ENCODE results near the gene METTL24.
"Not testable (repeated sequence)": the region's sequence is repeated elsewhere in the genome, so short reads cannot be mapped to it uniquely, and the experiment has no call there.

METTL24 gene

DNA sequence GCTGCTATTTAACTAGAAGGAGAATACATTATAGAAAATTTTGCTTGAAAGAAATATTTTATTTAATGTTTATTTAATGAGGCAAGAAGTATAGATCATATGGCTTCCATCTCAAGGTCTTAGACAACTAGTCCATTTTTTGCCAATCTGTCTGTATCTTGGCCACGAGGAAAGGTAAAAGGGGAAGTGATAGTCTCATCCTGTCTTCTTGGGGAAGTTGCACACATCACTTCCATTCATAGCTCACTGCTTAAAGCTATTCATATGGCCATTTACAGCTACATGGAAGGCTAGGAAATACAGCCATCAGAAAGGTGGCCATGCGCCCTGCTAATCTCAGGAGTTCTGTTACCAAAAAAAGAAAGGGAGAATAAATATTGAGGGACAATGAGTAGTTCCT lies 50.8 kb downstream of the METTL24 start:
- DNase-seq = no peak

DNA sequence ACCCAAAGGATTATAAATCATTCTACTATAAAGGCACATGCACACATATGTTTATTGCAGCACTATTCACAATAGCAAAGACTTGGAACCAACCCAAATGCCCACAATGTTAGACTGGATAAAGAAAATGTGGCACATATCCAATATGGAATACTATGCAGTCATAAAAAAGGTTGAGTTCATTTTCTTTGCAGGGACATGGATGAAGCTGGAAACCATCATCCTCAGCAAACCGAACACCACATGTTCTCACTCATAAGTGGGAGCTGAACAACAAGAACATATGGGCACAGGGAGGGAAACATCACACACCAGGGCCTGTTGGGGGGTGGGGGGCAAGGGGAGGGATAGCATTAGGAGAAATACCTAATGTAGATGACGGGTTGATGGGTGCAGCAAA lies 52.3 kb downstream of the METTL24 start:
- not testable (repeated sequence) for DNase-seq

DNA sequence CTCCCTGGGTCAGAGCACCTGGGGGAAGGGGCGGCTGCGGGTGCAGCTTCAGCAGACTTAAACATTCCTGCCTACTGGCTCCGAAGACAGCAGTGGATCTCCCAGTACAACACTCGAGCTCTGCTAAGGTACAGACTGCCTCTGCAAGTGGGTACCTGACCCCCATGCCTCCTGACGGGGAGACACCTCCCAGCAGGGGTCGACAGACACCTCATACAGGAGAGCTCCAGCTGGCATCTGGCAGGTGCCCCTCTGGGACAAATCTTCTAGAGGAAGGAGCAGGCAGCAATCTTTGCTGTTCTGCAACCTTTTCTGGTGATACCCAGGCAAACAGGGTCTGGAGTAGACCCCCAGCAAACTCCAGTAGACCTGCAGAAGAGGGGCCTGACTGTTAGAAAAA lies 54.5 kb downstream of the METTL24 start:
- DNase-seq = not testable (repeated sequence)

- DNase-seq = no peak
Measured at GRCh38 chr6:110298916-110299315, 59.2 kb downstream of the METTL24 start.

GRCh38 chr6:110298411-110298810 lies 59.7 kb downstream of the METTL24 start:
- no peak for DNase-seq

- DNase-seq = no peak
Measured at GRCh38 chr6:110296241-110297025, 61.7 kb downstream of the METTL24 start.

- no peak for DNase-seq
Measured at GRCh38 chr6:110295451-110296165, 62.5 kb downstream of the METTL24 start.

- DNase-seq = no peak
Measured at GRCh38 chr6:110287462-110288341, 70.4 kb downstream of the METTL24 start.

DNA sequence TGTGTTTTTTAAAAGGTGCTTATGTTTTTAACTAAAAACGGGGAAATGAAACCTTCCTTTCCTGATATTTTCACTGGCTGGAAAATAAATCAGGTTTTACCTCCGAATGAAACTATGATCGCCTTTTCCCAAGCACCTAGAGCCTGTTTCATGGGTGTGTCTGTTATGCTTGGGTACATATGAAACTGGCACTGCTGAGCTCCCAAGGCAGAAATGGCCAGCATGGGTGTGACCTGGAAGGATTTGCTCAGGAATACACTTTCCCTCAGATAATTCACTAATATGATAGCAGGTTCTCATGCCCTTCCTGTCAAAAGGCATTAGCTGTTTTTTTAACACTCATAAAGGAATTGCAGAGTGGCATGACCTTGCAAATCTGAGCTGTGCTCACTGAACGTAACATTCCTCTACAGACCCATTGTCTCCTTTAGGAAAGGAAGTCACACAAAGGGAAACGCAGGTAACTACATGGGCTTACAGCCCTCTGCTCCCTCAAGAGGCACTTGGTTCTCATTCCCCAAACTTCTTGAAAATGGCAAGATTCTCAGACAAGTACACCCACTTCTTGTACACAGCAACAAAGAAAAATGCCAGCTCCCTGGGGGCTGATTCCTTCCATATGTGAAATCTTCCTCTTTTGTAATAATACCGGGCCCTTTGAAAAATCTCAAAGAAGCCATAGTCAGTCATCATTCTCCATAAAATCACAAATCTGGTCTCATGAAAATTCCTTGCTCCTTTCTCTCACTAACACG lies 72.7 kb downstream of the METTL24 start:
- DNase-seq = no peak

DNA sequence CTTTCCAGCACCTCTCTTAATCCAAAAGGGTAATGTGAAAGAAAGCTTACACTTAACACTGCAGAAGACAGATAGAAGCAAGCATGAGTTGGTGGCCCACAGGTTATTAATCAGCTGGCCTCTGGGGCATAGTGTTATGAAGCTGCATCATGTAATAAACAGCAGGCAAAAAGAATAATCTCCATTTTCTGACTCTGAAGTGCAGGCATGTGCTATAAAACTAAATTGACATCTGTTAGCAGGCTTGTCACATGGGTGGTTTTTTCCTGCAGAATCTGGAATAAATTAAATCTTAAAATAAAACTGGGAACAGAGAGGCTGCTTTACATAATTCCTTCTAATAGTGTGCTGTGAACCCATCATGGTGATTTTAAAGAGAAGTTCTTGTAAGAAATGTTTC lies 73.3 kb downstream of the METTL24 start:
- DNase-seq = no peak

DNA sequence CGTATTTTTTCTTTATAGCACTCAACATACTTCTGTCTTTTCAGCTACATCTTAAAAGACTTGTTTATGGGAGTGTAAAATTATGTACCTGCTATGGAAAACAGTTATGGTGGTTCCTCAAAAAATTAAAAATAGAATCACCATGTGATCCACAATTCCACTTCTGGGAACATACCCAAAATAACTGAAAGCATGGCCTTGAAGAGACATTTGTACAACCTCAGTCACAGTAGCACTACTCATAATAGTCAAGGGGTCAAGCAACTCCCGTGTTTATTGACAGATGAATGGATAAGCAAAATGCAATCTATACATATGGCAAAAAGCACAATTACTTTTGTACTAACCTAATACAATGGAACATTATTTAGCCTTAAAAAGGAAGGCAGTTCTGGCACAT lies 74.5 kb downstream of the METTL24 start:
- no peak for DNase-seq

GRCh38 chr6:110282412-110282811 lies 75.7 kb downstream of the METTL24 start:
- no peak for DNase-seq

- DNase-seq = no peak
Measured at GRCh38 chr6:110277100-110277665, 81.0 kb downstream of the METTL24 start.

- not testable (repeated sequence) for DNase-seq
Measured at GRCh38 chr6:110272781-110273180, 85.4 kb downstream of the METTL24 start.

DNA sequence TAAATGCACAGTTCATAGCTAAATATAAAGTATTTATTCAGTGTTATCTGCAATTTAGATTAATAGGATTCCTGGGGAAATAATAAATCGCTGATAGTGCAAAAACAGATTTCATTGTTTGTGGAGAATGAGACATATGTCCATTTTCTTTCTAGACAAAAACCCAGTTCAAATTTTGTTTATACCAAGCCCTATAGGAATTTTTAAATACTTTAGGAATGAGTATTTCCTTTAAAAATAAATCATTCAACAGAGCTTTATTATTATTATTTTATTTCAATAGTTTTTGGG lies 86.5 kb downstream of the METTL24 start:
- DNase-seq = no peak

- DNase-seq = peak; percentile 3
Measured at GRCh38 chr6:110270165-110270564, 88.0 kb downstream of the METTL24 start.

DNA sequence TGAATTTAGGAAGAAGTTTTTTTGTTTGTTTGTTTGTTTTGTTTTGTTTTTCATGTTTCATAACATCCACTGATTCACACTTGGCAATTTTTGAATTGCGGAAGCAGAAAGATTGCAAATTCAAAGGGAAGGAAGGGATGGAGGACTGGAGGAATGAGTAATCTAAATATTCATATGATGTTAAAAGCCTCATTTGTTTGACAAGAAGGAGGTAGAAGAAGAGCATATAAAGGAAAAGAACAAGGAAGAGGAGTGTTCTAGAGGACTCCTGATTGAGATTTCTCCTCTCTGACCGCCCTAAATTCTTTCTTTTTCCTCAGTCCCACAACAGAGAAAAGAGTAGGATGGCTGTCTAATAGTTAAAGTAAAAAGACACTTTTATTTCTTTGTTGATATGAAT lies 88.5 kb downstream of the METTL24 start:
- no peak for DNase-seq

GRCh38 chr6:110266996-110267395 lies 91.2 kb downstream of the METTL24 start:
- DNase-seq = no peak

DNA sequence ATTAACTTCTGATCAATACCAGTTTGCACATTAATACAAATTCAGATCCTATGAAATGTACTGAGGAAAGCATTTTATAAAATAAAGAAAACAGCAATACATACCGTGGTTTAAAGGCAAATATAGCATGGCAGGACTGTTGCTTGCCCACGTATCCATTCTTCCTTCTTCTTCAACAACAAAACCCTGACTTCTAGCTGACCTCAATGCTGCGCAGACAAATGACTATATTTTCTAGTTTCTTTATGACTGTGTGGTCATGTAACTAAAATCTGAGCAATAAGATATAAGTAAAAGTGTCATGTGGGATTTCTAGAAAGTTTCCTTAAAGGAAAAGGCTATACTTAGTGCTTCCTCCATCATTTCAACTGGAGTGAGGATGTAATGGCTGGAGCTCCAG lies 92.9 kb downstream of the METTL24 start:
- no peak for DNase-seq

GRCh38 chr6:110256366-110256765 lies 101.8 kb downstream of the METTL24 start:
- no peak for DNase-seq

DNA sequence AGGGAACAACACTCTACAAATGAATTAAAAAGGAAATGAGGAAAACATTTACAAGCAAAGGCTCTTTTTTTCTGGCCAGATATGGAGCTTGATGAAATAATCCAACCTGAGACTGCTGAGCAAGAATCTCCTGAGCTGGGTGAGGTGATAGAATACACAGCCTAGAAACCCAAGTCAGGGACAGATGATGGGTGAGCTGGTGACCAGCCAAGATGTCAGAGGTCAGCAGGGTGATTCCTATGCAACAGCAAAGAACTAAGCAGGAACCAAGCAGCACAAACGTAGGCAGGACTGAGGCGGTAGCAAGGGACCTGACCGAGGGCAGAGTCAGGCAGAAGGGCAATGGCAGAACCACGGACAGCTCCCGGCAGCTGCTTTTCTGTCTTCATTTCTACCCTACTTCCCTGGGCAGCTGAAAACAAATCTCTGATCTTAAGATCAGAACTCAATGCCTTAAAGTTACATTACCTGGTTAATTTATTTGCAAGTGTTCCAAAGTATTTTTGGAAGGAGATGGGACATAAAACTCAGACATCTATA lies 102.9 kb downstream of the METTL24 start:
- peak; percentile 27 for DNase-seq

GRCh38 chr6:110250838-110251237 lies 107.3 kb downstream of the METTL24 start:
- DNase-seq = no peak

All from kidney glomerular epithelial cell (primary cell).